Osteoblast (primary cell): ENCODE measurements around the gene SERTAD2. TPM values are rescaled to one million over a fixed set of nuclear protein-coding genes. Genes with fewer than 3 reads are reported as not detected.
A peak's percentile ranks its signal among the peaks of the same experiment; 100 is the strongest.

Experiments used
- DNase-seq: peaks from one replicate; pipeline ENCODE4 v3.0.0; 2011; ENCODE audit warnings: low spot score, mixed read lengths; ENCODE audit not compliant: insufficient read length; ENCODE audit errors: missing footprints
- H2AFZ ChIP-seq: 2 replicates; pipeline ENCODE4 v1.6.0; 2011; ENCODE audit warnings: mild to moderate bottlenecking, low read length
- H3K27ac ChIP-seq: 2 replicates; pipeline ENCODE4 v1.5.1; 2011; ENCODE audit warnings: mild to moderate bottlenecking, low read depth, low read length, moderate library complexity
- H3K27me3 ChIP-seq: 2 replicates; pipeline ENCODE4 v1.6.0; 2012; ENCODE audit warnings: mild to moderate bottlenecking, control low read depth, inconsistent platforms, low read length, moderate library complexity; ENCODE audit not compliant: insufficient read depth
- H3K36me3 ChIP-seq: 2 replicates; pipeline ENCODE4 v1.5.1; 2011; ENCODE audit warnings: mild to moderate bottlenecking, low read length, control low read depth, moderate library complexity; ENCODE audit not compliant: insufficient read depth
- H3K4me1 ChIP-seq: 2 replicates; pipeline ENCODE4 v1.5.1; 2011; ENCODE audit warnings: mild to moderate bottlenecking, low read length, control low read depth, moderate library complexity; ENCODE audit not compliant: insufficient read depth
- H3K4me2 ChIP-seq: 2 replicates; pipeline ENCODE4 v1.6.0; 2011; ENCODE audit warnings: mild to moderate bottlenecking, low read length; ENCODE audit not compliant: insufficient read depth
- H3K4me3 ChIP-seq: fragments of 200-600 bp; sonication (generic); 3 replicates; pipeline ENCODE4 v1.5.1; 2012; ENCODE audit warnings: mild to moderate bottlenecking, low read length, inconsistent platforms; ENCODE audit not compliant: insufficient read depth
- H3K79me2 ChIP-seq: 2 replicates; pipeline ENCODE4 v1.6.0; 2012; ENCODE audit warnings: mild to moderate bottlenecking, low read length, control low read depth, inconsistent platforms; ENCODE audit not compliant: insufficient read depth
- H3K9me3 ChIP-seq: 2 replicates; pipeline ENCODE4 v1.5.1; 2011; ENCODE audit warnings: low read depth, low read length, control low read depth
- H4K20me1 ChIP-seq: 2 replicates; pipeline ENCODE4 v1.6.0; 2012; ENCODE audit warnings: mild to moderate bottlenecking, low read length, control low read depth; ENCODE audit not compliant: insufficient read depth
- CTCF ChIP-seq: IDR thresholded peaks from 2 replicates; pipeline ENCODE4 v1.5.1; 2011; ENCODE audit warnings: mild to moderate bottlenecking, low read depth, low read length, moderate library complexity; ENCODE audit errors: extremely low read depth
- total RNA-seq: library from RNA; depleted of rRNA; stranded (reverse); fragments of >200 nt; gene quantifications from 2 replicates; pipeline ENCODE4 v1.2.3, GENCODE V29; 2012

SERTAD2 gene
- total RNA-seq, 1 donor, result 24.6 TPM

GRCh38 chr2:64655873-64656272, 2.2 kb upstream of the SERTAD2 start:
- no peak for TF ChIP-seq CTCF
- Histone ChIP-seq H3K36me3 (no peaks in the 10 kb centered on the region), H3K27ac (peak overlapping the region; percentile 96), H3K27me3 (no peaks in the 10 kb centered on the region), H3K4me1 (peaks cover 32% of the 10 kb centered on the region), H4K20me1 (peaks cover 21% of the 10 kb centered on the region), H2AFZ (no peak overlapping the region), H3K4me3 (peak overlapping the region; percentile 81), H3K9me3 (no peaks in the 10 kb centered on the region), H3K79me2 (peaks cover 61% of the 10 kb centered on the region), H3K4me2 (peak overlapping the region; percentile 90)
- no peak for DNase-seq

- H4K20me1 ChIP-seq, result peaks cover 28% of the 10 kb centered on the region
- H3K9me3 ChIP-seq, result no peaks in the 10 kb centered on the region
- peaks cover 39% of the 10 kb centered on the region for H3K4me1 ChIP-seq
- peak; percentile 89 for DNase-seq
- H3K27ac ChIP-seq, result peak overlapping the region; percentile 96
- peak overlapping the region; percentile 90 for H3K4me2 ChIP-seq
- H3K36me3 ChIP-seq, result no peaks in the 10 kb centered on the region
- H2AFZ ChIP-seq, result no peak overlapping the region
- peaks cover 68% of the 10 kb centered on the region for H3K79me2 ChIP-seq
- no peaks in the 10 kb centered on the region for H3K27me3 ChIP-seq
- peak overlapping the region; percentile 81 for H3K4me3 ChIP-seq
- peak; percentile 39 for TF ChIP-seq CTCF
Observed at GRCh38 chr2:64655018-64655664, 1.4 kb upstream of the SERTAD2 start.

GRCh38 chr2:64654063-64654811, 524 bp upstream of the SERTAD2 start:
- H3K79me2 ChIP-seq, result peaks cover 71% of the 10 kb centered on the region
- H3K4me3 ChIP-seq, result peak overlapping the region; percentile 81
- peak; percentile 74 for DNase-seq
- H3K4me2 ChIP-seq, result peak overlapping the region; percentile 90
- H3K27ac ChIP-seq, result peak overlapping the region; percentile 96
- H3K27me3 ChIP-seq, result no peaks in the 10 kb centered on the region
- no peak for TF ChIP-seq CTCF
- no peaks in the 10 kb centered on the region for H3K36me3 ChIP-seq
- no peaks in the 10 kb centered on the region for H3K9me3 ChIP-seq
- peaks cover 48% of the 10 kb centered on the region for H3K4me1 ChIP-seq
- H4K20me1 ChIP-seq, result peaks cover 36% of the 10 kb centered on the region
- H2AFZ ChIP-seq, result peak overlapping the region; percentile 30
